ENCODE data around the gene SNAP91. TPM values are rescaled to one million over a fixed set of nuclear protein-coding genes. Genes with fewer than 3 reads are reported as not detected.

The SNAP91 gene
- total RNA-seq, 1 donor from 2014 or later, result 0.27 TPM

DNA sequence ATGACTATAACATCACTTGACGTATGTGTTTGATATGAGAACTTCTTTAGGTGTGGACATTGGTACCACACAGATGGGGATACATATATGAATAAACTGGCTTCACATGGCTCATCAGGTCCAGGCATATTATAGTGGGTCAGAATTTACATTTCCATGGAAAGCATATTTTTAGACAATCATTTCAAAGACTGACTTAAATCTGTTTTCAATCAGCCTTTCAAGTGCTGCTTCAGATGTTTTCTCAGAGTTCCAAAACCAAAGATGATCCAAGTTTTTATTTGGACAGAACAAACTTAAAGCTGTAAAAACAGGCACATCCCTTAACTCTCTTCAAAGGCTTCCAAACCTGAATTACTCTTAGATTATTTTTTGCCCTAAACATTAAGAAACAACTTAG lies 108.4 kb downstream of the SNAP91 start:
- no peak for TF ChIP-seq EZH2 (IDR thresholded peaks at IDR 0.05; ENCODE audit: insufficient read depth, low read length)
- no peak for TF ChIP-seq CTCF (IDR thresholded peaks at IDR 0.05; ENCODE audit: insufficient read depth, low read depth, low read length)
- FAIRE-seq, result no peak
- Histone ChIP-seq H3K9me3 (ENCODE audit: insufficient read depth, low read depth, low read length) (no peaks in the 10 kb centered on the region), H3K9ac (ENCODE audit: low read length) (no peak overlapping the region), H3K4me3 (ENCODE audit: insufficient read depth, low read depth, low read length) (no peak overlapping the region), H3K36me3 (ENCODE audit: insufficient read depth, low read length) (no peaks in the 10 kb centered on the region), H2AFZ (ENCODE audit: low read depth, low read length) (no peak overlapping the region), H4K20me1 (ENCODE audit: insufficient read depth, low read length) (no peaks in the 10 kb centered on the region), H3K4me2 (ENCODE audit: low read length) (no peak overlapping the region), H3K27me3 (ENCODE audit: insufficient read depth, low read length) (no peaks in the 10 kb centered on the region), H3K4me1 (ENCODE audit: insufficient read depth, low read length) (no peaks in the 10 kb centered on the region), H3K27ac (ENCODE audit: low read depth, low read length) (no peak overlapping the region), H3K79me2 (ENCODE audit: insufficient read depth, low read length) (no peaks in the 10 kb centered on the region)
- no peaks in the 10 kb centered on the region for H3K36me3 Mint-ChIP-seq (ENCODE audit: low read depth, unreplicated experiment)
- no peak overlapping the region for H3K4me3 Mint-ChIP-seq (ENCODE audit: unreplicated experiment)
- no peaks in the 10 kb centered on the region for H3K4me1 Mint-ChIP-seq (ENCODE audit: low read depth, unreplicated experiment)
- no peaks in the 10 kb centered on the region for H3K27me3 Mint-ChIP-seq (ENCODE audit: low read depth, unreplicated experiment)
- no peaks in the 10 kb centered on the region for H3K9me3 Mint-ChIP-seq (ENCODE audit: unreplicated experiment)
- no peak for DNase-seq (ENCODE audit: low read depth)
- H3K27ac Mint-ChIP-seq (ENCODE audit: unreplicated experiment), result no peak overlapping the region

DNA sequence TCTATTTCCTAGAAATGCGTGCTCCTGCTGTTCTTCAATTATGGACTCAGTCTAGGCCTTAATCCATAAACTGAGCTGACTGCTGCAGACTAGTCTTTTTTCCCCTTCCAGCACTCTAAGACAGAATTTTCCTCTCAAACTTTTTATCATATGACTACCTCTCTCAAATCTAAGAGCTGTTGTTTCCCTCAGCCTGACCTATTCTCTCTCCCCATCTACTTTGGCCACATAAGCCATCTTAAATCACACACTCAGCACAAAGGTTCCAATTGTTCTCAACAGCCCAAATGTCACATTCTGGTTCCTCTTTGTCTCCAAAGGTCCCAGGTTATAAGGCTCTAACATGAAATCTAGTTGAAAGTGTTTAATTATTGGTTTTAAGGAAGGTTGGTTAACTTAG lies 111.4 kb downstream of the SNAP91 start:
- Histone ChIP-seq H3K27me3 (ENCODE audit: insufficient read depth, low read length) (no peaks in the 10 kb centered on the region), H3K36me3 (ENCODE audit: insufficient read depth, low read length) (no peaks in the 10 kb centered on the region), H4K20me1 (ENCODE audit: insufficient read depth, low read length) (no peaks in the 10 kb centered on the region), H2AFZ (ENCODE audit: low read depth, low read length) (no peak overlapping the region), H3K27ac (ENCODE audit: low read depth, low read length) (no peak overlapping the region), H3K4me2 (ENCODE audit: low read length) (no peak overlapping the region), H3K9me3 (ENCODE audit: insufficient read depth, low read depth, low read length) (no peaks in the 10 kb centered on the region), H3K9ac (ENCODE audit: low read length) (no peak overlapping the region), H3K4me1 (ENCODE audit: insufficient read depth, low read length) (no peaks in the 10 kb centered on the region), H3K79me2 (ENCODE audit: insufficient read depth, low read length) (no peaks in the 10 kb centered on the region), H3K4me3 (ENCODE audit: insufficient read depth, low read depth, low read length) (no peak overlapping the region)
- Mint-ChIP-seq H3K27me3 (ENCODE audit: low read depth, unreplicated experiment) (no peaks in the 10 kb centered on the region), H3K4me3 (ENCODE audit: unreplicated experiment) (no peak overlapping the region), H3K27ac (ENCODE audit: unreplicated experiment) (no peak overlapping the region), H3K9me3 (ENCODE audit: unreplicated experiment) (no peaks in the 10 kb centered on the region), H3K36me3 (ENCODE audit: low read depth, unreplicated experiment) (no peaks in the 10 kb centered on the region), H3K4me1 (ENCODE audit: low read depth, unreplicated experiment) (no peaks in the 10 kb centered on the region)
- FAIRE-seq (no peak), DNase-seq (ENCODE audit: low read depth) (no peak)
- no peak for TF ChIP-seq EZH2 (IDR thresholded peaks at IDR 0.05; ENCODE audit: insufficient read depth, low read length)
- no peak for TF ChIP-seq CTCF (IDR thresholded peaks at IDR 0.05; ENCODE audit: insufficient read depth, low read depth, low read length)

- FAIRE-seq (no peak), DNase-seq (ENCODE audit: low read depth) (no peak)
- H3K4me1 Mint-ChIP-seq (ENCODE audit: low read depth, unreplicated experiment), result no peaks in the 10 kb centered on the region
- H2AFZ ChIP-seq (ENCODE audit: low read depth, low read length), result no peak overlapping the region
- H3K9ac ChIP-seq (ENCODE audit: low read length), result no peak overlapping the region
- no peak overlapping the region for H3K4me3 ChIP-seq (ENCODE audit: insufficient read depth, low read depth, low read length)
- no peaks in the 10 kb centered on the region for H3K36me3 Mint-ChIP-seq (ENCODE audit: low read depth, unreplicated experiment)
- H3K4me2 ChIP-seq (ENCODE audit: low read length), result no peak overlapping the region
- H3K27ac Mint-ChIP-seq (ENCODE audit: unreplicated experiment), result no peak overlapping the region
- no peaks in the 10 kb centered on the region for H4K20me1 ChIP-seq (ENCODE audit: insufficient read depth, low read length)
- no peaks in the 10 kb centered on the region for H3K27me3 Mint-ChIP-seq (ENCODE audit: low read depth, unreplicated experiment)
- H3K4me1 ChIP-seq (ENCODE audit: insufficient read depth, low read length), result no peaks in the 10 kb centered on the region
- H3K79me2 ChIP-seq (ENCODE audit: insufficient read depth, low read length), result no peaks in the 10 kb centered on the region
- no peak overlapping the region for H3K27ac ChIP-seq (ENCODE audit: low read depth, low read length)
- no peaks in the 10 kb centered on the region for H3K36me3 ChIP-seq (ENCODE audit: insufficient read depth, low read length)
- H3K9me3 Mint-ChIP-seq (ENCODE audit: unreplicated experiment), result no peaks in the 10 kb centered on the region
- no peaks in the 10 kb centered on the region for H3K27me3 ChIP-seq (ENCODE audit: insufficient read depth, low read length)
- no peaks in the 10 kb centered on the region for H3K9me3 ChIP-seq (ENCODE audit: insufficient read depth, low read depth, low read length)
- TF ChIP-seq EZH2 (IDR thresholded peaks at IDR 0.05; ENCODE audit: insufficient read depth, low read length) (no peak), CTCF (IDR thresholded peaks at IDR 0.05; ENCODE audit: insufficient read depth, low read depth, low read length) (no peak)
- H3K4me3 Mint-ChIP-seq (ENCODE audit: unreplicated experiment), result no peak overlapping the region
Observed at GRCh38 chr6:83597051-83597450, 111.8 kb downstream of the SNAP91 start.
